HepG2 (cell line): Measurements from ENCODE around the gene PKP4. TPM values are rescaled to one million over a fixed set of nuclear protein-coding genes. Genes with fewer than 3 reads are reported as not detected.

Experiments
- ATAC-seq: fragments of 200-7000 bp; cut with Tn5 transposase; 3 replicates; pipeline ENCODE4 v1.9.1; 2020; ENCODE audit warnings: mild to moderate bottlenecking, moderate library complexity
- BruUV-seq: library from RNA; stranded (reverse); fragments of 400-500 nt; replicated peaks from 2 replicates; lab custom pipeline; 2021; lab: Mats Ljungman, UMichigan
- CTCF ChIA-PET: fragments of 300-600 bp; formaldehyde crosslinking; extraction: SDS; loops from one replicate; lab custom pipeline; 2021; ENCODE audit warnings: low total read pairs, inconsistent platforms, low intra/inter-chr PET ratio; lab: Yijun Ruan, JAX
- POLR2A ChIA-PET: fragments of 350-600 bp; sonication (Branson Sonifier 250); formaldehyde crosslinking; loops from one replicate; lab custom pipeline; 2020; ENCODE audit warnings: antibody characterized with exemption, inconsistent platforms; lab: Yijun Ruan, JAX
- DNase-seq: peaks from one replicate; pipeline ENCODE4 v3.0.0-alpha.2; 2015; ENCODE audit warnings: low spot score
- FAIRE-seq: peaks from 3 replicates; lab custom pipeline; 2011; peaks lifted over from hg19 to GRCh38; lab: Jason Lieb, UNC
- H2AFZ ChIP-seq: one replicate; pipeline ENCODE4 v1.6.1; 2011; ENCODE audit warnings: low read length, inconsistent platforms
- H3K27ac ChIP-seq: fragments of 300-600 bp; 3 replicates; pipeline ENCODE4 v1.8.0; 2011; ENCODE audit warnings: mixed run types, mild to moderate bottlenecking, mixed read lengths, low read length, inconsistent platforms; ENCODE audit not compliant: insufficient read depth; ENCODE audit errors: extremely low read length
- H3K27me3 ChIP-seq, 2 experiments: fragments of 200-600 bp in 1 of 2; 2 replicates in 1 of 2; 3 replicates in 1 of 2; pipeline versions ENCODE4 v1.6.0 to v1.8.0; 2011; ENCODE audit warnings: low read length in 2 of 2, mild to moderate bottlenecking in 2 of 2, moderate library complexity in 2 of 2, inconsistent platforms in 1 of 2; ENCODE audit not compliant: insufficient read depth in 2 of 2, control insufficient read depth in 1 of 2
- H3K36me3 ChIP-seq, 2 experiments: fragments of 200-600 bp in 1 of 2; replicated peaks in 1 of 2; 2 replicates in 1 of 2; 3 replicates in 1 of 2; pipeline versions ENCODE4 v1.5.1 to v1.8.0; 2011; ENCODE audit warnings: low read length in 2 of 2, inconsistent platforms in 1 of 2; ENCODE audit not compliant: insufficient read depth in 2 of 2, control insufficient read depth in 1 of 2
- H3K4me1 ChIP-seq: 2 replicates; pipeline ENCODE4 v1.5.1; 2012; ENCODE audit warnings: low read length, inconsistent platforms; ENCODE audit not compliant: insufficient read depth
- H3K4me2 ChIP-seq: 2 replicates; pipeline ENCODE4 v1.6.0; 2011; ENCODE audit warnings: low read depth, low read length, inconsistent platforms
- H3K4me3 ChIP-seq, 3 experiments: fragments of 200-600 bp in 1 of 3; sonication (generic), shearing (Covaris generic) in 1 of 3; replicated peaks in 1 of 3; 2 replicates each; pipeline ENCODE4 v1.5.1; 2011 to 2016; ENCODE audit warnings: low read length in 3 of 3, inconsistent platforms in 2 of 3, low read depth in 2 of 3, mild to moderate bottlenecking in 2 of 3, control low read depth in 1 of 3, mixed read lengths in 1 of 3; ENCODE audit not compliant: insufficient read depth in 1 of 3
- H3K79me2 ChIP-seq: one replicate; pipeline ENCODE4 v1.6.1; 2011; ENCODE audit warnings: low read length, inconsistent platforms; ENCODE audit not compliant: insufficient read depth
- H3K9ac ChIP-seq: 2 replicates; pipeline ENCODE4 v1.6.0; 2011; ENCODE audit warnings: mild to moderate bottlenecking, low read depth, low read length, inconsistent platforms; ENCODE audit not compliant: insufficient read depth
- H3K9me3 ChIP-seq: 2 replicates; pipeline ENCODE4 v1.5.1; 2012; ENCODE audit warnings: mild to moderate bottlenecking, low read length
- H4K20me1 ChIP-seq: 2 replicates; pipeline ENCODE4 v1.6.0; 2011; ENCODE audit warnings: inconsistent platforms, mild to moderate bottlenecking, low read length, moderate library complexity; ENCODE audit not compliant: insufficient read depth
- ASH2L ChIP-seq: fragments of 300-600, 200-600 bp; sonication (generic); IDR thresholded peaks from 2 replicates; pipeline ENCODE4 v1.7.0; 2017; ENCODE audit warnings: low read depth, mild to moderate bottlenecking, moderate library complexity, mixed read lengths, low read length; ENCODE audit not compliant: insufficient read length
- BCL6 ChIP-seq: IDR thresholded peaks from 2 replicates; pipeline ENCODE4 v1.6.1; 2016; ENCODE audit warnings: missing genetic modification reagents, missing compliant biosample characterization
- DMAP1 ChIP-seq: IDR thresholded peaks from 2 replicates; pipeline ENCODE4 v1.6.1; 2016
- FOXA3 ChIP-seq: IDR thresholded peaks from 2 replicates; pipeline ENCODE4 v1.6.1; 2016; ENCODE audit warnings: missing genetic modification reagents, missing compliant biosample characterization
- HNF4A ChIP-seq: sonication (generic); formaldehyde crosslinking; IDR thresholded peaks from 2 replicates; pipeline ENCODE4 v1.4.0; 2020; ENCODE audit warnings: missing genetic modification reagents
- NCOR1 ChIP-seq: fragments of 200-600 bp; sonication (generic); IDR thresholded peaks from 2 replicates; pipeline ENCODE4 v1.7.0; 2017; ENCODE audit warnings: antibody characterized with exemption, low read length, borderline replicate concordance
- NR2C2 ChIP-seq: sonication (generic); formaldehyde crosslinking; IDR thresholded peaks from 2 replicates; pipeline ENCODE4 v1.4.0; 2020; ENCODE audit warnings: missing genetic modification reagents, mild to moderate bottlenecking, moderate library complexity, borderline replicate concordance
- SAP130 ChIP-seq: IDR thresholded peaks from 2 replicates; pipeline ENCODE4 v1.6.1; 2016; ENCODE audit warnings: low read depth
- SIX1 ChIP-seq: sonication (generic); formaldehyde crosslinking; IDR thresholded peaks from 2 replicates; pipeline ENCODE4 v1.4.0; 2020; ENCODE audit warnings: missing genetic modification reagents, borderline replicate concordance
- SIX4 ChIP-seq: sonication (generic); formaldehyde crosslinking; IDR thresholded peaks from 2 replicates; pipeline ENCODE4 v1.4.0; 2020; ENCODE audit warnings: missing genetic modification reagents
- SMAD3 ChIP-seq: sonication (generic); formaldehyde crosslinking; IDR thresholded peaks from 2 replicates; pipeline ENCODE4 v1.4.0; 2020; ENCODE audit warnings: missing genetic modification reagents
- ZNF550 ChIP-seq: sonication (generic); formaldehyde crosslinking; IDR thresholded peaks from 2 replicates; pipeline ENCODE4 v1.4.0; 2020; ENCODE audit warnings: mild to moderate bottlenecking, missing genetic modification reagents, borderline replicate concordance
- ZNF652 ChIP-seq: IDR thresholded peaks from 2 replicates; pipeline ENCODE4 v1.6.1; 2016; ENCODE audit warnings: low read depth, borderline replicate concordance
- ZSCAN22 ChIP-seq: sonication (generic); formaldehyde crosslinking; IDR thresholded peaks from 2 replicates; pipeline ENCODE4 v1.4.0; 2020; ENCODE audit warnings: mild to moderate bottlenecking, missing genetic modification reagents
- WGBS: methylation state at CpG from one replicate; pipeline ENCODE4 v1.1.6; 2017; ENCODE audit warnings: low lambda C conversion rate; 5-methylcytosine and 5-hydroxymethylcytosine counted together
- in situ Hi-C: cut with HindIII; loops from 2 replicates; pipeline ENCODE4 v1.10.0; 2017; ENCODE audit warnings: low pct_unique_long_range_greater_than_20kb; ENCODE audit not compliant: extremely low pct_ligation_motif_present
- intact Hi-C: fragments of 100-400 bp; cut with micrococcal nuclease; formaldehyde crosslinking; loops from one replicate; pipeline ENCODE4 v1.10.0; 2022; ENCODE audit not compliant: unreplicated experiment
- polyA plus RNA-seq, 8 experiments: library from polyadenylated mRNA; depleted of rRNA in 3 of 8; stranded (reverse) in 7 of 8; unstranded in 1 of 8; fragments of >200 nt; fragmentation: Illumina TruSeq in 4 of 8; extraction: Trizol in 4 of 8; gene quantifications; 2 replicates each; pipeline versions ENCODE4 v1.2.1 to v1.2.3, GENCODE V29; 2011 to 2016; ENCODE audit warnings: low read depth in 4 of 8, missing spikeins in 1 of 8, mixed read lengths in 1 of 8; ENCODE audit not compliant: insufficient read depth in 1 of 8
- total RNA-seq, 5 experiments: library from RNA; depleted of rRNA; stranded (reverse); fragments of >200 nt; fragmentation: Illumina TruSeq; extraction: Trizol; gene quantifications; 2 replicates each; pipeline ENCODE4 v1.2.3, GENCODE V29; 2016; ENCODE audit warnings: low read depth in 1 of 5
- TF ChIP-seq, protein P1 (sequence below): sonication (generic); formaldehyde crosslinking; conservative IDR thresholded peaks from 2 replicates; pipeline ENCODE4 v1.4.0; 2020; ENCODE audit warnings: mild to moderate bottlenecking, missing genetic modification reagents, moderate library complexity
- TF ChIP-seq, protein P2 (sequence below): sonication (generic); formaldehyde crosslinking; IDR thresholded peaks from 2 replicates; pipeline ENCODE4 v1.4.0; 2020; ENCODE audit warnings: missing genetic modification reagents
- TF ChIP-seq, protein P3 (sequence below): sonication (generic); formaldehyde crosslinking; IDR thresholded peaks from 2 replicates; pipeline ENCODE4 v1.5.0; 2020; ENCODE audit warnings: missing genetic modification reagents

The PKP4 gene
- total and polyA plus RNA-seq, 2 of the 13 experiments (the other 11 are each of a cell fraction or from before 2014, with no cell fraction given), result 80.9 to 90.5 TPM

DNA sequence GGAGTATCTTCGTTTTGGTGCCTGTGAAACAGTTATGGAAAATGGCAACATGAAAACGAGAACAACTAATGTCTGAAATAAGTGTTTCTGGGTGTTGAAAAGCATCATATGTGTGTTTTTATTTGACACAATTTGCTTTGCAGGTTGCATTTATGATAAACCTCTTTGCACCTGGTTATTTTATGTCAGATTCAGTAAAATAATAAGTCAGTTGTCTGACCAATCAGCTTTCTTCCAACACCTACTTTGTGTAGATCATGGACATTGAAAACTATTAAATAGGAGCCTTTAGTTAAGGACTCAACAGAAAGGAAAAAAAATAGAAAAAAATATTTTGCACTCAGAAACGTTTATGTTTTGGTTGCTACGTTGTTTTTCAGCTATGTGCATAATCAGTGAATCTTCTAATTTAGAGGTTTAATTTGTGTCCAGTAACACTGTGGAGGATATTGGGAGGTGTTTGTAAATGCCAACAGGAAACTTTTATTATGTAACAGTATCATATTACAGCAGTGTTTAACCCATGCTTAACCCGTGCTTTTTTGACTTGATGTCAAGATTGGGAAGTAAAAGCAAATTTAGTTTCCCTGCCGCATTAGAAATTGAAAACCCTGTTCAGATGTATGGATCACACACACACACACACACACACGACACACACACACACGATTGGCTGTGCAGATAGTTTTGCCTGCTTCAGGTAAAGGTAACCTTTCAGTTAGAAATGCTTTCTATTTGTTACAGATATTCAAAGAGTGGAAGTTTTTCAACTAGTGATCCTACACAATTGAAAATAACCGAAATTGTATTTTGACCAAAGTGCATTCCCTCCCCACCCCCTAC lies 2.6 kb downstream of the PKP4 start:
- 11% methylated on average over 9 of the region's 9 CpGs for WGBS
- DNase-seq, result peak; percentile 20
- Histone ChIP-seq H3K4me1 (peaks cover 68% of the 10 kb centered on the region), H3K4me3 (peak overlapping the region; percentile 68 to 100 (median 97)), H3K9ac (peak overlapping the region; percentile 96), H4K20me1 (peaks cover 41% of the 10 kb centered on the region), H3K9me3 (no peaks in the 10 kb centered on the region), H3K79me2 (peaks cover 71% of the 10 kb centered on the region), H3K36me3 (0 out of 5 replicates have a peak, but pooled peaks cover 0 to 2% of the 10 kb centered on the region in 2 experiments), H3K27ac (peak overlapping the region; percentile 97), H2AFZ (no peak overlapping the region), H3K27me3 (no peaks in the 10 kb centered on the region; a peak in 1 of 5 replicates), H3K4me2 (peak overlapping the region; percentile 87)
- intact Hi-C loops (loop anchor here (2.0 to 5.0 kb wide), 6 partner anchors 38 to 427 kb away; no protein-coding TSS in a partner anchor), in situ Hi-C loops (loop anchor here (5.0 to 25.0 kb wide), 3 partner anchors 277 to 417 kb away; no protein-coding TSS in a partner anchor)
- no peak for ATAC-seq
- ChIA-PET POLR2A (interaction anchor here (1.1 to 2.4 kb wide), 3 partner anchors 37 to 328 kb away, joined by 3 to 23 read pairs (median 12); no protein-coding TSS in a partner anchor), CTCF (interaction anchor here (1.2 kb wide), 1 partner anchor 435 kb away, joined by 4 read pairs; no protein-coding TSS in a partner anchor)
- FAIRE-seq, result no peak
- BruUV-seq, result TSS peak; percentile 44
- TF ChIP-seq FOXA3 (CRISPR knock-in tag), result peak; percentile 39; the same call in 1 of the 2 replicates
- TF ChIP-seq, protein P1, sequence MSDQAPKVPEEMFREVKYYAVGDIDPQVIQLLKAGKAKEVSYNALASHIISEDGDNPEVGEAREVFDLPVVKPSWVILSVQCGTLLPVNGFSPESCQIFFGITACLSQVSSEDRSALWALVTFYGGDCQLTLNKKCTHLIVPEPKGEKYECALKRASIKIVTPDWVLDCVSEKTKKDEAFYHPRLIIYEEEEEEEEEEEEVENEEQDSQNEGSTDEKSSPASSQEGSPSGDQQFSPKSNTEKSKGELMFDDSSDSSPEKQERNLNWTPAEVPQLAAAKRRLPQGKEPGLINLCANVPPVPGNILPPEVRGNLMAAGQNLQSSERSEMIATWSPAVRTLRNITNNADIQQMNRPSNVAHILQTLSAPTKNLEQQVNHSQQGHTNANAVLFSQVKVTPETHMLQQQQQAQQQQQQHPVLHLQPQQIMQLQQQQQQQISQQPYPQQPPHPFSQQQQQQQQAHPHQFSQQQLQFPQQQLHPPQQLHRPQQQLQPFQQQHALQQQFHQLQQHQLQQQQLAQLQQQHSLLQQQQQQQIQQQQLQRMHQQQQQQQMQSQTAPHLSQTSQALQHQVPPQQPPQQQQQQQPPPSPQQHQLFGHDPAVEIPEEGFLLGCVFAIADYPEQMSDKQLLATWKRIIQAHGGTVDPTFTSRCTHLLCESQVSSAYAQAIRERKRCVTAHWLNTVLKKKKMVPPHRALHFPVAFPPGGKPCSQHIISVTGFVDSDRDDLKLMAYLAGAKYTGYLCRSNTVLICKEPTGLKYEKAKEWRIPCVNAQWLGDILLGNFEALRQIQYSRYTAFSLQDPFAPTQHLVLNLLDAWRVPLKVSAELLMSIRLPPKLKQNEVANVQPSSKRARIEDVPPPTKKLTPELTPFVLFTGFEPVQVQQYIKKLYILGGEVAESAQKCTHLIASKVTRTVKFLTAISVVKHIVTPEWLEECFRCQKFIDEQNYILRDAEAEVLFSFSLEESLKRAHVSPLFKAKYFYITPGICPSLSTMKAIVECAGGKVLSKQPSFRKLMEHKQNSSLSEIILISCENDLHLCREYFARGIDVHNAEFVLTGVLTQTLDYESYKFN (CRISPR knock-in tag), result 0 out of 2 replicates have a peak, but pooled peaks have one; percentile 29
- TF ChIP-seq SAP130 (CRISPR knock-in tag), result peak; percentile 40; the same call in 1 of the 2 replicates
- 0 out of 2 replicates have a peak, but pooled peaks have one; percentile 41 for TF ChIP-seq NCOR1
- TF ChIP-seq, protein P2, sequence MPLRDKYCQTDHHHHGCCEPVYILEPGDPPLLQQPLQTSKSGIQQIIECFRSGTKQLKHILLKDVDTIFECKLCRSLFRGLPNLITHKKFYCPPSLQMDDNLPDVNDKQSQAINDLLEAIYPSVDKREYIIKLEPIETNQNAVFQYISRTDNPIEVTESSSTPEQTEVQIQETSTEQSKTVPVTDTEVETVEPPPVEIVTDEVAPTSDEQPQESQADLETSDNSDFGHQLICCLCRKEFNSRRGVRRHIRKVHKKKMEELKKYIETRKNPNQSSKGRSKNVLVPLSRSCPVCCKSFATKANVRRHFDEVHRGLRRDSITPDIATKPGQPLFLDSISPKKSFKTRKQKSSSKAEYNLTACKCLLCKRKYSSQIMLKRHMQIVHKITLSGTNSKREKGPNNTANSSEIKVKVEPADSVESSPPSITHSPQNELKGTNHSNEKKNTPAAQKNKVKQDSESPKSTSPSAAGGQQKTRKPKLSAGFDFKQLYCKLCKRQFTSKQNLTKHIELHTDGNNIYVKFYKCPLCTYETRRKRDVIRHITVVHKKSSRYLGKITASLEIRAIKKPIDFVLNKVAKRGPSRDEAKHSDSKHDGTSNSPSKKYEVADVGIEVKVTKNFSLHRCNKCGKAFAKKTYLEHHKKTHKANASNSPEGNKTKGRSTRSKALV, result peak; percentile 57; the same call in 1 of the 2 replicates
- TF ChIP-seq SIX4 (CRISPR knock-in tag), result peak; percentile 99
- 0 out of 2 replicates have a peak, but pooled peaks have one; percentile 7 for TF ChIP-seq HNF4A (CRISPR knock-in tag)
- TF ChIP-seq ZNF550 (CRISPR knock-in tag), result no peak
- TF ChIP-seq NR2C2 (CRISPR knock-in tag), result 0 out of 2 replicates have a peak, but pooled peaks have one; percentile 16
- peak; percentile 21 for TF ChIP-seq ASH2L
- TF ChIP-seq ZSCAN22 (CRISPR knock-in tag), result no peak
- TF ChIP-seq SIX1, result peak; percentile 99
- 0 out of 2 replicates have a peak, but pooled peaks have one; percentile 44 for TF ChIP-seq SMAD3
- peak; percentile 30; the same call in 1 of the 2 replicates for TF ChIP-seq DMAP1 (CRISPR knock-in tag)
- peak; percentile 98 for TF ChIP-seq ZNF652 (CRISPR knock-in tag)
- 0 out of 2 replicates have a peak, but pooled peaks have one; percentile 6 for TF ChIP-seq BCL6 (CRISPR knock-in tag)
- TF ChIP-seq, protein P3, sequence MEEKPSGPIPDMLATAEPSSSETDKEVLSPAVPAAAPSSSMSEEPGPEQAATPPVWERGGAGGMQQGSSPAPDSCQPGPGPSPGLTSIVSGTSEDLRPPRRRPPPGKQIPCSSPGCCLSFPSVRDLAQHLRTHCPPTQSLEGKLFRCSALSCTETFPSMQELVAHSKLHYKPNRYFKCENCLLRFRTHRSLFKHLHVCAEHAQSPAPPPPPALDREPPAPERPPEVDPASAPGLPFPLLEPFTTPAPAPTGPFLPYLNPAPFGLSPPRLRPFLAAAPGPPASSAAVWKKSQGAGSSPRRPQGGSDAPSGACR (CRISPR knock-in tag), result no peak
